Panc1 (cell line): ENCODE data around the gene NFAT5. TPM values are rescaled to one million over a fixed set of nuclear protein-coding genes. Genes with fewer than 3 reads are reported as not detected.
A peak's percentile ranks its signal among the peaks of the same experiment; 100 is the strongest.

Source experiments
- ATAC-seq: fragments of 200-7000 bp; cut with Tn5 transposase; 2 replicates; pipeline ENCODE4 v1.9.1; 2020; ENCODE audit warnings: mild to moderate bottlenecking, moderate library complexity
- BruUV-seq: library from RNA; stranded (reverse); fragments of 400-500 nt; replicated peaks from 2 replicates; lab custom pipeline; 2021; lab: Mats Ljungman, UMichigan
- CTCF ChIA-PET: fragments of 300-600 bp; sonication (Branson Sonifier 250); formaldehyde crosslinking; loops from one replicate; lab custom pipeline; 2022; ENCODE audit warnings: antibody characterized with exemption; lab: Charles Lee
- POLR2A ChIA-PET: fragments of 300-600 bp; sonication (Branson Sonifier 250); formaldehyde crosslinking; loops from one replicate; lab custom pipeline; 2022; ENCODE audit warnings: antibody characterized with exemption; lab: Charles Lee
- DNase-seq: peaks from one replicate; pipeline ENCODE4 v3.0.0-alpha.2; 2010; ENCODE audit warnings: low read depth, low spot score
- H3K27ac ChIP-seq: 2 replicates; pipeline ENCODE4 v1.5.1; 2011; ENCODE audit warnings: mild to moderate bottlenecking, low read length, inconsistent platforms
- H3K27me3 ChIP-seq: fragments of 200-500 bp; sonication (Bioruptor generic); 2 replicates; pipeline ENCODE4 v1.6.0; 2014; ENCODE audit warnings: low read length, inconsistent platforms; ENCODE audit not compliant: control insufficient read depth, insufficient read depth
- H3K36me3 ChIP-seq: fragments of 200-500 bp; sonication (Bioruptor generic); 2 replicates; pipeline ENCODE4 v1.5.1; 2014; ENCODE audit warnings: inconsistent platforms, mild to moderate bottlenecking, low read length, moderate library complexity; ENCODE audit not compliant: control insufficient read depth, insufficient read depth
- H3K4me1 ChIP-seq: 2 replicates; pipeline ENCODE4 v1.5.1; 2011; ENCODE audit warnings: inconsistent platforms, mild to moderate bottlenecking, low read length, moderate library complexity; ENCODE audit not compliant: control insufficient read depth, insufficient read depth
- H3K4me3 ChIP-seq, 2 experiments: 2 replicates each; pipeline ENCODE4 v1.5.1; 2011 to 2012; ENCODE audit warnings: low read depth in 2 of 2, low read length in 2 of 2, mild to moderate bottlenecking in 2 of 2, inconsistent platforms in 1 of 2, moderate library complexity in 1 of 2
- H3K9me3 ChIP-seq: fragments of 200-500 bp; sonication (Bioruptor generic); 2 replicates; pipeline ENCODE4 v1.5.1; 2014; ENCODE audit warnings: low read depth, mild to moderate bottlenecking, inconsistent platforms, low read length, moderate library complexity; ENCODE audit not compliant: control insufficient read depth, insufficient read depth
- CTCF ChIP-seq: fragments of 450-650 bp; IDR thresholded peaks from 2 replicates; pipeline ENCODE4 v1.5.1; 2017; ENCODE audit warnings: mild to moderate bottlenecking
- POLR2AphosphoS5 ChIP-seq: IDR thresholded peaks from 2 replicates; pipeline ENCODE4 v1.6.1; 2012; ENCODE audit warnings: mild to moderate bottlenecking, low read depth, low read length, moderate library complexity
- REST ChIP-seq, 2 experiments: IDR thresholded peaks; 2 replicates each; pipeline ENCODE4 v1.6.1; 2011 to 2012; ENCODE audit warnings: low read depth in 2 of 2, control low read depth in 1 of 2, low read length in 1 of 2, mild to moderate bottlenecking in 1 of 2, moderate library complexity in 1 of 2; ENCODE audit not compliant: insufficient read depth in 1 of 2
- SIN3A ChIP-seq: IDR thresholded peaks from 2 replicates; pipeline ENCODE4 v1.6.1; 2012; ENCODE audit warnings: low read depth, mild to moderate bottlenecking, low read length, moderate library complexity, borderline replicate concordance; ENCODE audit not compliant: insufficient read depth
- TCF7L2 ChIP-seq: IDR thresholded peaks from 2 replicates; pipeline ENCODE4 v1.6.1; 2011; ENCODE audit warnings: mild to moderate bottlenecking, low read depth, low read length, inconsistent platforms
- in situ Hi-C: cut with HindIII; loops from 2 replicates; pipeline ENCODE4 v1.10.0; 2016; ENCODE audit warnings: low sequenced_read_pairs, low pct_unique_long_range_greater_than_20kb
- intact Hi-C: fragments of 100-400 bp; cut with micrococcal nuclease; formaldehyde crosslinking; loops from one replicate; pipeline ENCODE4 v1.10.0; 2022; ENCODE audit not compliant: unreplicated experiment
- total RNA-seq: library from RNA; stranded (reverse); gene quantifications from one replicate; pipeline ENCODE4 v1.2.1, GENCODE V29; 2021; ENCODE audit not compliant: unreplicated experiment

NFAT5 gene
- total RNA-seq, 1 experiment from 2014 or later = 57.0 TPM

- Histone ChIP-seq H3K27me3 (no peaks in the 10 kb centered on the region), H3K27ac (peak overlapping the region; percentile 76), H3K9me3 (no peaks in the 10 kb centered on the region), H3K4me3 (no peak overlapping the region), H3K36me3 (peaks cover 2% of the 10 kb centered on the region; the same call in 1 of the 2 replicates), H3K4me1 (peaks cover 38% of the 10 kb centered on the region)
- intact Hi-C loops = no loop called here
- CTCF ChIA-PET = interaction anchor here (0.7 kb wide), 1 partner anchor 23 kb away, joined by 9 read pairs; no protein-coding TSS in a partner anchor
- TF ChIP-seq TCF7L2 = no peak
- no peak for TF ChIP-seq CTCF
- TF ChIP-seq SIN3A = no peak
- TF ChIP-seq POLR2AphosphoS5 = no peak
- no peak for TF ChIP-seq REST (IDR thresholded peaks at IDR 0.05; ENCODE audit: insufficient read depth in 1 of 2, low read depth in 2 of 2, low read length in 1 of 2)
- POLR2A ChIA-PET = interaction anchor here (0.6 to 0.7 kb wide), 2 partner anchors 12 to 51 kb away, joined by 3 to 17 read pairs; no protein-coding TSS in a partner anchor
- no TSS peak for BruUV-seq
- DNase-seq = no peak
- in situ Hi-C loops = no loop called here
- no peak for ATAC-seq
These were observed 38.7 kb upstream of the NFAT5 start for GRCh38 chr16:69526831-69527655.

- ATAC-seq (no peak), DNase-seq (no peak)
- Histone ChIP-seq H3K4me3 (no peak overlapping the region), H3K27ac (peak overlapping the region; percentile 71), H3K9me3 (no peaks in the 10 kb centered on the region), H3K36me3 (no peaks in the 10 kb centered on the region), H3K4me1 (peaks cover 46% of the 10 kb centered on the region), H3K27me3 (no peaks in the 10 kb centered on the region)
- intact Hi-C loops (no loop called here), in situ Hi-C loops (no loop called here)
- ChIA-PET POLR2A (no interaction called here), CTCF (no interaction called here)
- BruUV-seq = no TSS peak
- TF ChIP-seq POLR2AphosphoS5 (no peak), CTCF (no peak), SIN3A (no peak)
These were observed 33.8 kb upstream of the NFAT5 start for GRCh38 chr16:69531988-69532387.
